GM08714 (cell line): ENCODE measurements around the gene P3H4.
A peak's percentile ranks its signal among the peaks of the same experiment; 100 is the strongest.
"Not testable (repeated sequence)": the region's sequence is repeated elsewhere in the genome, so short reads cannot be mapped to it uniquely, and the experiment has no call there.

Experiments
- H3K4me3 ChIP-seq: fragments of 200-500 bp; sonication (Bioruptor generic); 2 replicates; pipeline ENCODE4 v1.5.1; 2014; ENCODE audit warnings: mild to moderate bottlenecking, low read length, inconsistent platforms
- ZNF274 ChIP-seq: IDR thresholded peaks from 2 replicates; pipeline ENCODE4 v1.6.1; 2012; ENCODE audit warnings: mild to moderate bottlenecking, low read depth, low read length

P3H4 gene, protein sequence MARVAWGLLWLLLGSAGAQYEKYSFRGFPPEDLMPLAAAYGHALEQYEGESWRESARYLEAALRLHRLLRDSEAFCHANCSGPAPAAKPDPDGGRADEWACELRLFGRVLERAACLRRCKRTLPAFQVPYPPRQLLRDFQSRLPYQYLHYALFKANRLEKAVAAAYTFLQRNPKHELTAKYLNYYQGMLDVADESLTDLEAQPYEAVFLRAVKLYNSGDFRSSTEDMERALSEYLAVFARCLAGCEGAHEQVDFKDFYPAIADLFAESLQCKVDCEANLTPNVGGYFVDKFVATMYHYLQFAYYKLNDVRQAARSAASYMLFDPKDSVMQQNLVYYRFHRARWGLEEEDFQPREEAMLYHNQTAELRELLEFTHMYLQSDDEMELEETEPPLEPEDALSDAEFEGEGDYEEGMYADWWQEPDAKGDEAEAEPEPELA

DNA sequence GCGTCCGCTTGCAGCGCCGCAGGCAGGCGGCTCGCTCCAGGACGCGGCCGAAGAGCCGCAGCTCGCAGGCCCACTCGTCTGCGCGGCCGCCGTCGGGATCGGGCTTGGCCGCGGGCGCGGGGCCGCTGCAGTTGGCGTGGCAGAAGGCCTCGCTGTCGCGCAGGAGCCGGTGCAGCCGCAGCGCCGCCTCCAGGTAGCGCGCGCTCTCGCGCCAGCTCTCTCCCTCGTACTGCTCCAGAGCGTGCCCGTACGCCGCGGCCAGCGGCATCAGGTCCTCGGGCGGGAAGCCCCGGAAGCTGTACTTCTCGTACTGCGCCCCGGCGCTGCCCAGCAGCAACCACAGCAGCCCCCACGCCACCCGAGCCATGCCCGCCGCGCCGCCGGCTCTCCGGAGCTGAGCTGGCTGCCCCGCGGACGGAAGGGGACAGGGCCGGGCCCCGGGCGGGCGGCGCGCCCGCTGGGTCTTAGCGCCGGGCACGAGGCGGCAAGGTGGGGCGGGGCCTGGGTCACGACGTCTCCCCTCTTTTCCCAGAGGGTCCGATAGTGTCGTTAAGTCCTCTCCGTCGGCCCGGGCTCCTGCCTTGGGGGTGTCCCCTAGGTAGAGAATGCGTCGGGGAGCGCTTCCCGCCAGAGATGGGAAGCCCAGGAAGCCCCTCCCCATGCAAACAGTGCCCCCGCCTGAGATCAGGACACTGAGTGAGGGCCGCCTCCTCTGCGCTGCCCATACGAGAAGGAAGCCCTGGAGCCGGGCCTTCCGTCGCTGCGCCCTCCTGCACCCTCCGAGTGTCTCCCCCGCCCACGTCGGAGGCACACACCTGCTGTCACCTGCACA, at the start of gene P3H4:
TSS of gene P3H4 (minus strand) at position 401 of the 832 bp plus-strand sequence. CDS start at position 367, 34 bp downstream.
- peak within 1 kb of the TSS; percentile 75; the same call in 1 of the 2 replicates for H3K4me3 ChIP-seq
- TF ChIP-seq ZNF274: no peak

DNA sequence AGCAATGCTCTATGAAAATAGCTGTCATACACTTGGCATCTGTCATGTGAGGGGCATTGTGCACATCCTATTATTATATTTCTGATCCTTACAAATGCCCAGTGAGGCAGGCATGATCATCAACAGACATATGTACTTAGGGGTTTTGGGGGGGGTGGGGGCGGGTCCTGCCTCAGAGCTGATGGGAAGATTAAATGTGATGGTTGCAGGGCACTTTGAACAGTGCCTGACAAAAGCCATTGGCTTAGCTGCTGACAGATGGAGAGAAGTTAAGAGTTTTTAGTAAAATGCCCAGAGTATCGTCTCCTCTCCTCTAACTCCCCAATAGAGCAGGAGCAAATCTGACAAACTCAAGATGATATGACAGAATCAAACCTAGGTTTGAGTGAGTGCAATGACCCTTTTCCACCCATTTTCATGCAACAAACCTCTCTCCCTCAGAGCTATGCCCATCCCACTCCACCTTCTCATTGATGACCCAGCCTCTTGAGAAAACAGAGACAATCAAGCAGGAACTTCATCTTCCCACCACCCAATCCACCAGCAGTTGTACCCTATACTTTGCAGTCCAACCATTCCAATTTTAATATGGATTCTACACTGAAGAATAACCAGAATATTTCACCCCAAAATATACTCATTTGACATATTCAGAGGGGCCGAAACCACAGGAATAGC, 48.6 kb upstream of the P3H4 start:
- TF ChIP-seq ZNF274: no peak
- H3K4me3 ChIP-seq: no peak overlapping the region

DNA sequence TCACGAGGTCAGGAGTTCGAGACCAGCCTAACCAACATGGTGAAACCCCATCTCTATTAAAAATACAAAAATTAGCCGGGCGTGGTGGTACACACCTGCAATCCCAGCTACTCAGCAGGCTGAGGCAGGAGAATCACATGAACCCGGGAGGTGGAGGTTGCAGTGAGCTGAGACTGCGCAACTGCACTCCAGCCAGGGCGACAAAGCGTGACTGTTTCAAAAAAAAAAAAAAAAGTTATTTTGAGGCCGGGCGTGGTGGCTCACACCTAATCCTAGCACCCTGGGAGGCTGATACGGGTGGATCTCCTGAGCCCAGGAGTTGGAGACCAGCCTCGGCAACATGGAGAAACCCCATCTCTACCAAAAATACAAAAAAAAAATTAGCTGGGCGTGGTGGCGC, 39.6 kb upstream of the P3H4 start:
- H3K4me3 ChIP-seq: not testable (repeated sequence)

DNA sequence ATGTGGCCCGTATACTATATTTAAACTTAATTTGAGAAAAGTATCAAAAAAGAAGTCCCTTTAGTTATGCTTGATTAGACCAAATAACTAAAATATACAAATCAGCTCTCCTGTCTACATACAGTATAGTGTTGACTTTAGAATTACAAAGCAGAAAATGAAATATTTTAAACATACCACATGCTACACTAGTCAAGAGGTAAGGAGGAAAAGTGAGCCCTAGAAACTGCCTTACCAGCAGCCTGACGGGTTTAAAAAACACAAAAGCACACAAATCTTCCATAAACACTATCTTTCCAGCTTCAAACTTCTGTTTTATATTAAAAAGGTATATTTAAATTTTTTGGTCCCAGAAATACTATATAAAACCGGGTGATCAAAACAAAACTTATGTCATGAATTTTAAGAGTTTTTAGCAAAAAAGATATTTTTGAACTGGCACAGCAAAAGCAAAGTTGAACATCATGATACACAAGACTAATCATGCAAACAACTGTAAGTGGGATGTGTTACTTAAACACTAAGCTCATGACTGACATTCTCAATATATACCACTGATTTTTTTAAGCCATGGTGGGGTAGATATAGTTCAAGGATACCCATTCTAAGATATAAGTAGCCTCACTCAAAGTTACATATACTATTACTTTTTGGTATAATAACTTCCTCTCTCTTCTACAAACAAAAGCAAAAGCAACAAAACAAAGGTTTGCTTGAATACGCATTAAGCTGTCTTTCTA, 37.7 kb upstream of the P3H4 start:
- TF ChIP-seq ZNF274: no peak
- no peak overlapping the region for H3K4me3 ChIP-seq

DNA sequence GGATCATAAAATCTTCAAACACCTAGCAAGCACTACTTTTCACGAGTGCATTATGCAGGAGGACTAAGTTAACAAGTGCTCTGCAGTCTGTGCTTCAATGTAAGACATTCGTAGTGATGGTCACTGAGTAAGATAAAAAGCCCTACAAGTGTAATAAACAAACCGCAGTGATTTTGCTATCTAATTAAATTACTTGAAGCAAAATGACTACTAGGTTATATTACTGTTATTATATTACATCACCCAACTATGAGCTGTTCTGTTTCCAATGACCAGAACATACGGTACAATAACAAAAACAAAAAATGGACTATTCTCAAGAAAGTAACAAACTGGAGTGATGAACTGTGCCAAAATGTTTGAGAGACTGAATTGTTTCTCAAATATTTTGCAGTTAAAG, 37.0 kb upstream of the P3H4 start:
- no peak for TF ChIP-seq ZNF274
- H3K4me3 ChIP-seq: no peak overlapping the region

DNA sequence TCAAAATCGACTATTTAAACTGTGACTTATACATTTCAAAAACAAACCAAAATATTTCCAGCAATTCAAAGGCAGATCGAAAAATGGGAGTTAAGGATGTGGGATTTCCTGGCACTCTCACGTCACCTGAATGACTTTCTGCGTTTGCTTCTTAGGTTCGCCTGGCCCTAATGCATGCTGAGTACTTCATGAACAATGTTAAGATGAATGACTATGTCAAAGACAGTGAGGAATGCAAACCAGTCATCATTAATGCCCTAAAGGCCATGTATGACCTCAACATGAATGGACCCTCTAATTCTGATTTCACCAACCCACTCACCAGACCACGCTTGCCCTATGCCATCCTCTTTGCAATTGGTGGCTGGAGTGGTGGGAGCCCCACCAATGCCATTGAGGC, 33.2 kb upstream of the P3H4 start:
- TF ChIP-seq ZNF274: no peak
- no peak overlapping the region for H3K4me3 ChIP-seq

DNA sequence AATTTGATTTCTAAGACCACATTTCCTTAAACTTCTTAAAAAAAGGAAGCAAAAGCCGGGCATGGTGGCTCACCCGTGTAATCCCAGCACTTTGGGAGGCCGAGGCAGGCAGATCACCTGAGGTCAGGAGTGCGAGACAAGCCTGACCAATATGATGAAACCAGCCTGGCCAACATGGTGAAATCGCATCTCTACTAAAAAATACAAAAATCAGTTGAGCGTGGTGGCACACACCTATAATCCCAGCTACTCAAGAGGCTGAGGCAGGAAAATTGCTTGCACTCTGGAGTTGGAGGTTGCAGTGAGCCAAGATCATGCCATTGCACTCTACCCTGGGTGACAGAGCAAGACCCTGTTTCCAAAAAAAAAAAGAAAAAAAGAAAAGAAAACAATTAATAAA, 29.0 kb upstream of the P3H4 start:
- H3K4me3 ChIP-seq: not testable (repeated sequence)

DNA sequence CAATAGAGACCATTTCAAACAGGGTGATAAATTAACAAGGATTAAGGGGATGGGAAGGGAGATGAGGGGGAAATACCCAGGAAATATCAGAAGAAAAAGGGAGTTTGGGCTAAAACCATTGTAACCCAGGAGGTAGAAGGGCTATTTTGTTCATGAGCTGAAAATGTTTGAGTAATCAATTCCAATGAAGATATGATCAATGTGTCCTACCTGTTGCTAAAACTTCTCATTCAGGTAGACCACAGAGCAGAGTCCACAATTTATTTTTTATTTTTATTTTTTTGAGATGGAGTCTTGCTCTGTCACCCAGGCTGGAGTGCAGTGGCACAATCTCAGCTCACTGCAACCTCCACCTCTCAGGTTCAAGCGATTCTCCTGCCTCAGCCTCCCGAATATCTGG, 27.7 kb upstream of the P3H4 start:
- H3K4me3 ChIP-seq: not testable (repeated sequence)

DNA sequence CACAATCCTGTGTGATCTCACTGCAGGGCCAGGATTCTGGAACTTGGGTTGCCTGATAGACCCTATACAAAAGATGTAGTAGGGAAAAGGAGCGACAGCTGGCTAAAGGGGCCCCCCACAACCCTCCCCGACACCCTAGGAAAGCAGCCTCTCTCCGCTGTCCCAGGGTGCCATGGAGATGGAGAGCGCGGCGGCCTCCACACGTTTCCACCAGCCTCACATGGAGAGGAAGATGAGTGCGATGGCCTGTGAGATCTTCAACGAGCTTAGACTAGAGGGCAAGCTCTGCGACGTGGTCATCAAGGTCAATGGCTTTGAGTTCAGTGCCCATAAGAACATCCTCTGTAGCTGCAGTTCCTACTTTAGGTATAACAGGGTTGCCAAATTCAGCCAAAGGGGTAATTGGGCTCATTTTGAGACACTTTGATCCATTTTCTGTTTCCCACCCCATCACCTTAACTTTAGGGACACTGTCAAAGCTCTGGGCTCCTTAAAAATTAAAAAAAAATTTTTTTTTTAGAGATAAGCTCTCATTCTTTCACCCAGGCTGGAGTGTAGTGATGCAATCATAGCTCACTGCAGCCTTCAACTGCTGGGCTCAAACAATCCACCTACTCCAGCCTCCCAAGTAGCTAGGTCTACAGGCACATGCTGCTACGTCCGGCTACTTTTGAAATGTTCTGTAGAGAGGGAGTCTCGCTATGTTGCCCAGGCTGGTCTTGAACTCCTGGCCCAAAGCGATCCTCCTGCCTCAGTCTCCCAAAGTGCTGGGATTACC, 26.2 kb upstream of the P3H4 start, which contains the start of gene KLHL10:
TSS of gene KLHL10 (plus strand) at position 65 of the 778 bp plus-strand sequence. CDS start at position 173, 108 bp downstream.
- no peak within 1 kb of the TSS for H3K4me3 ChIP-seq
- no peak for TF ChIP-seq ZNF274

DNA sequence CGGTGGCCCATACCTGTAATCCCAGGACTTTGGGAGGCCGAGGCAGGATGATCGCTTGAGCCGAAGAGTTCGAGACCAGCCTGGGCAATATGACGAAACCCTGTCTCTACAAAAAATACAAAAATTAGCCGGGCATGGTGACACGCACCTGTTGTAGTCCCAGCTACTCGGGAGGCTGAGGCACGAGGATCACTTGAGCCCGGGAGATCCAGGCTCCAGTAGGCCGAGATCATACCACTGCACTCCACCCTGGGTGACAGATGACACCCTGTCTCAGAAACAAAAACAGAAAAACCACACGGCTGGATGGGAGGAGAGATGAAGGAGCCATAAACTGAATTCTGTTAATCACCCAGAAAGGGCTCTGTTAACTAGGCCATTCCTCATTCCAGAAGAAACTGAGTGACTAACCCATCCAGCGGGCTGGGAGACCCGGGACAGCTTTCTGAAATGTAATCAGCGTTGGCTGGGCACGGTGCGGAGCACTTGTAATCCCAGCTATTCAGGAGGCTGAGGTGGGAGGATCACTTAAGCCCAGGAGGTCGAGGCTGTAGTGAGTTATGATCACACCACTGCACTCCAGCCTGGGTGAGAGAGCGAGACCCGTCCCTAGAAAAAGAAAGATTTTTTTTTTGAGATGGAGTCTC, 24.9 kb upstream of the P3H4 start:
- peak overlapping the region; percentile 53; the same call in 1 of the 2 replicates for H3K4me3 ChIP-seq
- no peak for TF ChIP-seq ZNF274

DNA sequence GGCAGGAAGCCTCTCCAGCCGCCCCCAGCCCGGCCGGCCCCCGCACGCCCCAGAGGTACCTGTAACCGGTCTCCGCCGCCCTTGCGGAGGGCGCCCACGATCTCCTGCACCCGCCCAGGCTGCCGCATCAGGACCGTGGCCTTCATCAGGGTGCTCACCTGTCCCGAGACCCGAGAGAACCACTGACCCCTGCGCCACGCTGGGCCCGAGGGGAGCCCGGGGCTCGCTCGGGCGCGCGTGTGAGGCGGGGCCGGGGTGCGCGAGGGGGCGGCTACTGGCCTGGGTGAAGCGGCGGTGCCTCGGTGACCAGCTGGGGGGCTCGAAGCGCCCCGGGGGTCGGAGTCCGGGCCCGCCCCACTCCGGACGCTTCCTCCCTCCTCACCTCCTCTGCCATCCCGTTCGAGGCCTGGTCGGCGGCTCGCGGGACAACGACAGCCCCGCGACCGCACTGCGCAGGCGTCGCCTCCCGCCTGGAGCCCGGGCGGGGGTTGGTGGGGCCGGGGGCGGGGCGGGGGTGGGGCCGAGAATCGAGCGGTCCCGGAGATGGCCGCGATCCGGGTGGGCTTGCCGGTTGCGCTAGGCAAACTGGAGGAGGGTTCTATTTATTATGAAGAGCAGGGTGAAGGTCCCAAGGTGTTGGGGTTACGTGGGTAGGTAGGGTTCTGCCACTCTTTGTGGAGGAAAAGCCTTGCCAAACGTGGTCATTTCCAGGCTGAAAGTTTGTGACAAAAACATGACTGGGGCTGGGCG, 24.2 kb upstream of the P3H4 start, which contains the start of gene NT5C3B:
TSS of gene NT5C3B (minus strand) at position 433 of the 750 bp plus-strand sequence. CDS start at position 394, 39 bp downstream.
- no peak for TF ChIP-seq ZNF274
- H3K4me3 ChIP-seq: peak within 1 kb of the TSS; percentile 92

DNA sequence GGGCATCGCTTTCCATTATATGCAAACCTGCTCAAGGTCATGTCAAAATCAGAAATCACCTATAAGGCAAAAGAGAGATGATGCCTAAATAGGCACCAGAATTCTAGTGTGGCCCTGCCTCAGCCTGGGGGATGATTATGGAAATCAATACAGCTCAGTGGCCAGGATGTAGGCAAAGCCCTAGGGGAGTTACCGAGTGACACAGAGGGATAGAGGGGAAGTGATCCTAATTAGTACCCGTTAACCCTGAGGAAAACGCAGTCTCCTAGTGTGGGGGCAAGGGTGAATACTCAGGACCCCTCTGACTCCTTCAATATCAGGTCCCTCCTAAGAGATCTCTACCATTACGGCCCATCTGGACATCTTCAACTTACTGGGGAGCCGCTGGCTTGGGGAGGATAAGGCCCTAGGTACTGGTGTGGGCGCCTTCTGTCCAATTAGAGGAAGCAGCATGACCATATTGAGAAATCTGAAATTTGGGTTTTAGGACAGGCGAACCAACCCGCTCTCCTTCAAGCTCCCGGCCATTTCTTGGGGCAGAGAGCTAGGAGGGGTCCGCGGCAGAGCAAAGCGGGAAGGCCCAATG, 23.6 kb upstream of the P3H4 start:
- H3K4me3 ChIP-seq: peak overlapping the region; percentile 92
- no peak for TF ChIP-seq ZNF274

DNA sequence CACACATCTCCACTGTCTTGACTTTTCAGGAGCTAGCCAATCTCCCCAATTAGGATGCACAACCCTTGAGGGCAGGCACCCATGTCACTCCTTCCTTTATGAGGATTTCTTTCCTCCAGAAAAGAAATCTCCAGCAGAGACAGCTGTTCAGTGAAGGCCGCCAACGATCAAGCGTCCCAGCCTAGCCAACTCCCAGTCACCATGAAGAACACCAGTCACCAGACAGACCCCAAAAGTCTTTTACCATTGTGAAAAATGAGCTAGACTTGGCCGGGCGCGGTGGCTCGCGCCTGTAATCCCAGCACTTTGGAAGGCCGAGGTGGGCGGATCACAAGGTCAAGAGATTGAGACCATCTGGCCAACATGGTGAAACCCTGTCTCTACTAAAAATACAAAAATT, 18.2 kb upstream of the P3H4 start:
- H3K4me3 ChIP-seq: not testable (repeated sequence)
